Activated naive CD4-positive, alpha-beta T cell treated with anti-CD3 and anti-CD28 coated beads for 36 hours (primary cell): ENCODE measurements around the gene P4HA2. TPM values are rescaled to one million over a fixed set of nuclear protein-coding genes. Genes with fewer than 3 reads are reported as not detected.
A peak's percentile ranks its signal among the peaks of the same experiment; 100 is the strongest.

Source experiments
- CTCF ChIA-PET: fragments of 350-600 bp; sonication (Branson Sonifier 250); formaldehyde crosslinking; loops from one replicate; lab custom pipeline; 2021; ENCODE audit warnings: antibody characterized with exemption; lab: Charles Lee
- DNase-seq: peaks from one replicate; pipeline ENCODE4 v3.0.0-alpha.2; 2020
- H3K27ac Mint-ChIP-seq: one replicate; pipeline ENCODE4 v1.8.0; 2021; ENCODE audit warnings: mild to moderate bottlenecking, mixed read lengths
- H3K27me3 Mint-ChIP-seq: one replicate; pipeline ENCODE4 v1.8.0; 2021; ENCODE audit warnings: low read depth, mixed read lengths
- H3K36me3 Mint-ChIP-seq: one replicate; pipeline ENCODE4 v1.8.0; 2021; ENCODE audit warnings: low read depth, mixed read lengths
- H3K4me1 Mint-ChIP-seq: one replicate; pipeline ENCODE4 v1.8.0; 2021; ENCODE audit warnings: low read depth, mixed read lengths
- H3K4me3 Mint-ChIP-seq: one replicate; pipeline ENCODE4 v1.8.0; 2021; ENCODE audit warnings: mild to moderate bottlenecking, moderate library complexity, mixed read lengths
- H3K9me3 Mint-ChIP-seq: one replicate; pipeline ENCODE4 v1.8.0; 2021; ENCODE audit warnings: mixed read lengths
- intact Hi-C: fragments of 100-400 bp; cut with micrococcal nuclease; formaldehyde crosslinking; loops from one replicate; pipeline ENCODE4 v1.15.1; 2023
- total RNA-seq, 2 experiments: library from RNA; stranded (reverse); gene quantifications; one replicate each; pipeline ENCODE4 v1.2.3, GENCODE V29; 2021

Gene P4HA2
- total RNA-seq, 2 experiments from 2014 or later: 0.47 to 0.74 TPM

GRCh38 chr5:132202711-132203463 lies 24.8 kb downstream of the P4HA2 start:
- Mint-ChIP-seq H3K9me3 (no peaks in the 10 kb centered on the region), H3K36me3 (no peaks in the 10 kb centered on the region), H3K4me3 (no peak overlapping the region), H3K4me1 (no peaks in the 10 kb centered on the region), H3K27me3 (peaks cover 4% of the 10 kb centered on the region), H3K27ac (no peak overlapping the region)
- no peak for DNase-seq
- CTCF ChIA-PET: interaction anchor here (0.6 to 1.5 kb wide), 5 partner anchors 12 to 496 kb away, joined by 3 to 4 read pairs (median 3); no protein-coding TSS in a partner anchor
- intact Hi-C loops: no loop called here

- CTCF ChIA-PET: interaction anchor here (1.5 kb wide), 1 partner anchor 19 kb away, joined by 4 read pairs; no protein-coding TSS in a partner anchor
- no peaks in the 10 kb centered on the region for H3K4me1 Mint-ChIP-seq
- H3K9me3 Mint-ChIP-seq: no peaks in the 10 kb centered on the region
- no peak overlapping the region for H3K27ac Mint-ChIP-seq
- intact Hi-C loops: no loop called here
- H3K36me3 Mint-ChIP-seq: no peaks in the 10 kb centered on the region
- DNase-seq: no peak
- peaks cover 2% of the 10 kb centered on the region for H3K27me3 Mint-ChIP-seq
- H3K4me3 Mint-ChIP-seq: no peak overlapping the region
Measured at GRCh38 chr5:132199116-132199680, 28.5 kb downstream of the P4HA2 start.

- H3K36me3 Mint-ChIP-seq: no peaks in the 10 kb centered on the region
- CTCF ChIA-PET: no interaction called here
- H3K27ac Mint-ChIP-seq: no peak overlapping the region
- no peak for DNase-seq
- H3K9me3 Mint-ChIP-seq: no peaks in the 10 kb centered on the region
- intact Hi-C loops: no loop called here
- H3K4me1 Mint-ChIP-seq: no peaks in the 10 kb centered on the region
- H3K27me3 Mint-ChIP-seq: peaks cover 2% of the 10 kb centered on the region
- H3K4me3 Mint-ChIP-seq: no peak overlapping the region
Measured at GRCh38 chr5:132198571-132198970, 29.1 kb downstream of the P4HA2 start.

- Mint-ChIP-seq H3K27ac (no peak overlapping the region), H3K4me3 (no peak overlapping the region), H3K36me3 (no peaks in the 10 kb centered on the region), H3K4me1 (no peaks in the 10 kb centered on the region), H3K27me3 (no peaks in the 10 kb centered on the region), H3K9me3 (no peaks in the 10 kb centered on the region)
- DNase-seq: no peak
- intact Hi-C loops: no loop called here
- CTCF ChIA-PET: interaction anchor here (0.6 to 1.4 kb wide), 3 partner anchors 9 to 42 kb away, joined by 4 to 5 read pairs (median 4); no protein-coding TSS in a partner anchor
Measured at GRCh38 chr5:132195727-132196126, 31.9 kb downstream of the P4HA2 start.

- H3K4me3 Mint-ChIP-seq: no peak overlapping the region
- DNase-seq: no peak
- H3K36me3 Mint-ChIP-seq: no peaks in the 10 kb centered on the region
- no peak overlapping the region for H3K27ac Mint-ChIP-seq
- H3K9me3 Mint-ChIP-seq: no peaks in the 10 kb centered on the region
- H3K27me3 Mint-ChIP-seq: peaks cover 3% of the 10 kb centered on the region
- CTCF ChIA-PET: interaction anchor here (0.5 to 1.2 kb wide), 3 partner anchors 13 to 402 kb away, joined by 3 to 5 read pairs (median 3); no protein-coding TSS in a partner anchor
- no peaks in the 10 kb centered on the region for H3K4me1 Mint-ChIP-seq
- intact Hi-C loops: no loop called here
Measured at GRCh38 chr5:132193165-132193694, 34.4 kb downstream of the P4HA2 start.

GRCh38 chr5:132190161-132190817 lies 37.4 kb downstream of the P4HA2 start:
- H3K4me1 Mint-ChIP-seq: no peaks in the 10 kb centered on the region
- no peak for DNase-seq
- no peaks in the 10 kb centered on the region for H3K36me3 Mint-ChIP-seq
- no peak overlapping the region for H3K27ac Mint-ChIP-seq
- peaks cover 5% of the 10 kb centered on the region for H3K27me3 Mint-ChIP-seq
- H3K4me3 Mint-ChIP-seq: no peak overlapping the region
- CTCF ChIA-PET: interaction anchor here (0.7 to 2.1 kb wide), 11 partner anchors 10 to 143 kb away, joined by 3 to 15 read pairs (median 3); partner anchors contain the start of gene SLC22A4
- no peaks in the 10 kb centered on the region for H3K9me3 Mint-ChIP-seq
- intact Hi-C loops: no loop called here

- peaks cover 5% of the 10 kb centered on the region for H3K27me3 Mint-ChIP-seq
- H3K4me1 Mint-ChIP-seq: peaks cover 8% of the 10 kb centered on the region
- CTCF ChIA-PET: no interaction called here
- peaks cover 1% of the 10 kb centered on the region for H3K9me3 Mint-ChIP-seq
- no peak overlapping the region for H3K4me3 Mint-ChIP-seq
- no peak for DNase-seq
- H3K36me3 Mint-ChIP-seq: no peaks in the 10 kb centered on the region
- intact Hi-C loops: no loop called here
- no peak overlapping the region for H3K27ac Mint-ChIP-seq
Measured at GRCh38 chr5:132184588-132184987, 43.1 kb downstream of the P4HA2 start.

- CTCF ChIA-PET: no interaction called here
- peaks cover 3% of the 10 kb centered on the region for H3K27me3 Mint-ChIP-seq
- intact Hi-C loops: no loop called here
- H3K4me3 Mint-ChIP-seq: no peak overlapping the region
- peaks cover 13% of the 10 kb centered on the region for H3K4me1 Mint-ChIP-seq
- no peak for DNase-seq
- H3K36me3 Mint-ChIP-seq: no peaks in the 10 kb centered on the region
- H3K9me3 Mint-ChIP-seq: peaks cover 1% of the 10 kb centered on the region
- no peak overlapping the region for H3K27ac Mint-ChIP-seq
Measured at GRCh38 chr5:132183723-132184122, 43.9 kb downstream of the P4HA2 start.

- peaks cover 1% of the 10 kb centered on the region for H3K9me3 Mint-ChIP-seq
- intact Hi-C loops: no loop called here
- H3K27me3 Mint-ChIP-seq: peaks cover 2% of the 10 kb centered on the region
- H3K36me3 Mint-ChIP-seq: no peaks in the 10 kb centered on the region
- no peak for DNase-seq
- H3K27ac Mint-ChIP-seq: no peak overlapping the region
- H3K4me3 Mint-ChIP-seq: no peak overlapping the region
- CTCF ChIA-PET: interaction anchor here (0.6 to 4.1 kb wide), 4 partner anchors 8 to 105 kb away, joined by 3 to 15 read pairs (median 9); no protein-coding TSS in a partner anchor
- H3K4me1 Mint-ChIP-seq: peaks cover 13% of the 10 kb centered on the region
Measured at GRCh38 chr5:132182359-132183040, 45.2 kb downstream of the P4HA2 start.

GRCh38 chr5:132181011-132181629 lies 46.5 kb downstream of the P4HA2 start:
- Mint-ChIP-seq H3K36me3 (no peaks in the 10 kb centered on the region), H3K4me1 (peaks cover 24% of the 10 kb centered on the region), H3K27ac (no peak overlapping the region), H3K4me3 (no peak overlapping the region), H3K27me3 (no peaks in the 10 kb centered on the region), H3K9me3 (peaks cover 1% of the 10 kb centered on the region)
- CTCF ChIA-PET: interaction anchor here (0.6 to 5.3 kb wide), 11 partner anchors 9 to 293 kb away, joined by 3 to 30 read pairs (median 4); no protein-coding TSS in a partner anchor
- intact Hi-C loops: no loop called here
- DNase-seq: no peak

- intact Hi-C loops: no loop called here
- CTCF ChIA-PET: interaction anchor here (0.6 to 5.3 kb wide), 19 partner anchors 10 to 742 kb away, joined by 3 to 30 read pairs (median 4); no protein-coding TSS in a partner anchor
- no peaks in the 10 kb centered on the region for H3K27me3 Mint-ChIP-seq
- no peak overlapping the region for H3K27ac Mint-ChIP-seq
- H3K4me3 Mint-ChIP-seq: no peak overlapping the region
- peaks cover 24% of the 10 kb centered on the region for H3K4me1 Mint-ChIP-seq
- DNase-seq: peak; percentile 27
- H3K9me3 Mint-ChIP-seq: peaks cover 1% of the 10 kb centered on the region
- no peaks in the 10 kb centered on the region for H3K36me3 Mint-ChIP-seq
Measured at GRCh38 chr5:132180134-132180745, 47.4 kb downstream of the P4HA2 start.
